Choroid plexus epithelial cell (primary cell): ENCODE measurements around the gene SLC1A4.
"Not testable (repeated sequence)": the region's sequence is repeated elsewhere in the genome, so short reads cannot be mapped to it uniquely, and the experiment has no call there.

Source experiments
- DNase-seq: peaks from one replicate; pipeline ENCODE4 v3.0.0-alpha.2; 2010; ENCODE audit warnings: low read depth
- H3K4me3 ChIP-seq: 2 replicates; pipeline ENCODE4 v1.5.1; 2011; ENCODE audit warnings: low read depth, mild to moderate bottlenecking, control low read depth, low read length, moderate library complexity
- CTCF ChIP-seq: conservative IDR thresholded peaks from 2 replicates; pipeline ENCODE4 v1.5.1; 2011; ENCODE audit warnings: low read depth, mild to moderate bottlenecking, control low read depth, inconsistent platforms, low read length, moderate library complexity

Gene SLC1A4

GRCh38 chr2:65031341-65032018 is 42.3 kb downstream of the SLC1A4 start:
- no peak for DNase-seq
- H3K4me3 ChIP-seq = no peak overlapping the region
- TF ChIP-seq CTCF = no peak

- no peak overlapping the region for H3K4me3 ChIP-seq
- no peak for DNase-seq
- TF ChIP-seq CTCF = no peak
Measured at GRCh38 chr2:65032019-65032975, 43.1 kb downstream of the SLC1A4 start.

GRCh38 chr2:65033178-65033577 is 44.0 kb downstream of the SLC1A4 start:
- peak; percentile 17 for DNase-seq
- no peak overlapping the region for H3K4me3 ChIP-seq
- TF ChIP-seq CTCF = peak; percentile 20

GRCh38 chr2:65033667-65034066 is 44.5 kb downstream of the SLC1A4 start:
- DNase-seq, H3K4me3 ChIP-seq: not testable (repeated sequence)

GRCh38 chr2:65035351-65035943 is 46.2 kb downstream of the SLC1A4 start:
- no peak for TF ChIP-seq CTCF
- no peak for DNase-seq
- no peak overlapping the region for H3K4me3 ChIP-seq

- H3K4me3 ChIP-seq = no peak overlapping the region
- TF ChIP-seq CTCF = no peak
- no peak for DNase-seq
Measured at GRCh38 chr2:65037178-65037577, 48.0 kb downstream of the SLC1A4 start.

GRCh38 chr2:65039640-65040039 is 50.4 kb downstream of the SLC1A4 start:
- no peak for TF ChIP-seq CTCF
- DNase-seq = no peak

More at GRCh38 chr2:65039640-65040039, 50.4 kb downstream of the SLC1A4 start:
- H3K4me3 ChIP-seq = no peak overlapping the region
